Progenitor cell of endocrine pancreas (in vitro differentiated cells): ENCODE data around the gene RCBTB1. TPM values are rescaled to one million over a fixed set of nuclear protein-coding genes. Genes with fewer than 3 reads are reported as not detected.

Experiments used
- DNase-seq: peaks from one replicate; pipeline ENCODE4 v3.0.0; 2021; ENCODE audit warnings: low spot score; ENCODE audit not compliant: unreplicated experiment
- H3K27ac Mint-ChIP-seq: 2 replicates; pipeline ENCODE4 v1.8.0; 2021; ENCODE audit warnings: mild to moderate bottlenecking, moderate library complexity, mixed read lengths
- H3K27me3 Mint-ChIP-seq: 2 replicates; pipeline ENCODE4 v1.8.0; 2021; ENCODE audit warnings: mixed read lengths
- H3K36me3 Mint-ChIP-seq: 2 replicates; pipeline ENCODE4 v1.8.0; 2022; ENCODE audit warnings: mixed read lengths; ENCODE audit not compliant: insufficient read depth
- H3K4me1 Mint-ChIP-seq: 2 replicates; pipeline ENCODE4 v1.8.0; 2021; ENCODE audit warnings: low read depth, mixed read lengths
- H3K4me3 Mint-ChIP-seq: 2 replicates; pipeline ENCODE4 v1.8.0; 2021; ENCODE audit warnings: low read depth, mild to moderate bottlenecking, moderate library complexity, mixed read lengths
- H3K9me3 Mint-ChIP-seq: 2 replicates; pipeline ENCODE4 v1.8.0; 2021; ENCODE audit warnings: low read depth, mixed read lengths
- total RNA-seq: library from RNA; stranded (reverse); gene quantifications from 2 replicates; pipeline ENCODE4 v1.2.1, GENCODE V29; 2021
- TF ChIP-seq, protein P1 (sequence below): fragments of 200-600 bp; sonication (generic); IDR thresholded peaks from one replicate; pipeline ENCODE4 v1.5.0; 2021; ENCODE audit warnings: antibody characterized with exemption, mild to moderate bottlenecking; ENCODE audit not compliant: unreplicated experiment

The RCBTB1 gene
- total RNA-seq, 1 donor from 2014 or later = 29.8 TPM

- Mint-ChIP-seq H3K36me3 (peaks cover 15% of the 10 kb centered on the region), H3K27me3 (no peaks in the 10 kb centered on the region), H3K9me3 (no peaks in the 10 kb centered on the region), H3K4me1 (no peaks in the 10 kb centered on the region), H3K27ac (no peak overlapping the region), H3K4me3 (no peak overlapping the region)
- no peak for DNase-seq
- TF ChIP-seq, protein P1, sequence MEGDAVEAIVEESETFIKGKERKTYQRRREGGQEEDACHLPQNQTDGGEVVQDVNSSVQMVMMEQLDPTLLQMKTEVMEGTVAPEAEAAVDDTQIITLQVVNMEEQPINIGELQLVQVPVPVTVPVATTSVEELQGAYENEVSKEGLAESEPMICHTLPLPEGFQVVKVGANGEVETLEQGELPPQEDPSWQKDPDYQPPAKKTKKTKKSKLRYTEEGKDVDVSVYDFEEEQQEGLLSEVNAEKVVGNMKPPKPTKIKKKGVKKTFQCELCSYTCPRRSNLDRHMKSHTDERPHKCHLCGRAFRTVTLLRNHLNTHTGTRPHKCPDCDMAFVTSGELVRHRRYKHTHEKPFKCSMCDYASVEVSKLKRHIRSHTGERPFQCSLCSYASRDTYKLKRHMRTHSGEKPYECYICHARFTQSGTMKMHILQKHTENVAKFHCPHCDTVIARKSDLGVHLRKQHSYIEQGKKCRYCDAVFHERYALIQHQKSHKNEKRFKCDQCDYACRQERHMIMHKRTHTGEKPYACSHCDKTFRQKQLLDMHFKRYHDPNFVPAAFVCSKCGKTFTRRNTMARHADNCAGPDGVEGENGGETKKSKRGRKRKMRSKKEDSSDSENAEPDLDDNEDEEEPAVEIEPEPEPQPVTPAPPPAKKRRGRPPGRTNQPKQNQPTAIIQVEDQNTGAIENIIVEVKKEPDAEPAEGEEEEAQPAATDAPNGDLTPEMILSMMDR = no peak
These were observed 96.8 kb downstream of the RCBTB1 start for GRCh38 chr13:49488563-49488962.

Other genes starting within 250 kb of the RCBTB1 start
- gene CAB39L, start 141.5 kb downstream of the RCBTB1 start, total RNA-seq = 8.8 and 10.5 TPM in 2 replicates
- gene SETDB2, start 141.3 kb downstream of the RCBTB1 start, total RNA-seq = 11.5 and 12.1 TPM in 2 replicates
- 34.3 and 35.2 TPM in 2 replicates for gene PHF11, start 89.6 kb downstream of the RCBTB1 start, total RNA-seq
- gene ARL11, start 42.9 kb upstream of the RCBTB1 start, total RNA-seq = 0.10 TPM in 1 of 2 replicates, not detected in the other
- gene EBPL, start 105.9 kb upstream of the RCBTB1 start, total RNA-seq = 53.9 and 61.9 TPM in 2 replicates
- gene KPNA3, start 207.1 kb upstream of the RCBTB1 start, total RNA-seq = 56.3 and 57.3 TPM in 2 replicates